Left ventricle myocardium inferior (tissue), 1 donor: ENCODE results near the gene ACO2. TPM values are rescaled to one million over a fixed set of nuclear protein-coding genes. Genes with fewer than 3 reads are reported as not detected.
"Not testable (repeated sequence)": the region's sequence is repeated elsewhere in the genome, so short reads cannot be mapped to it uniquely, and the experiment has no call there.

Source experiments
- DNase-seq: peaks from one replicate; pipeline ENCODE4 v3.0.0-alpha.2; 2020
- H3K27ac ChIP-seq: fragments of 200-600 bp; replicated peaks from 2 replicates; pipeline ENCODE4 v1.8.0; 2021
- H3K27me3 ChIP-seq: fragments of 200-600 bp; 2 replicates; pipeline ENCODE4 v1.8.0; 2021; ENCODE audit warnings: low read depth
- H3K36me3 ChIP-seq: fragments of 200-600 bp; 2 replicates; pipeline ENCODE4 v1.8.0; 2021
- H3K4me1 ChIP-seq: fragments of 200-600 bp; 2 replicates; pipeline ENCODE4 v1.8.0; 2021
- H3K4me3 ChIP-seq: fragments of 200-600 bp; 2 replicates; pipeline ENCODE4 v1.8.0; 2021; ENCODE audit warnings: mild to moderate bottlenecking, moderate library complexity
- H3K9me3 ChIP-seq: fragments of 200-600 bp; replicated peaks from 2 replicates; pipeline ENCODE4 v1.8.0; 2021
- CTCF ChIP-seq: fragments of 200-600 bp; IDR thresholded peaks from 2 replicates; pipeline ENCODE4 v1.8.0; 2021; ENCODE audit warnings: antibody characterized with exemption, mild to moderate bottlenecking, borderline replicate concordance
- intact Hi-C: fragments of 100-400 bp; cut with micrococcal nuclease; formaldehyde crosslinking; loops from one replicate; pipeline ENCODE4 v1.11.0; 2022
- total RNA-seq: library from RNA; stranded (reverse); fragmentation: NEBNext Ultra II Directional; extraction: Animal tissue kit (Norgen Biotek cat#: 25700); gene quantifications from one replicate; pipeline ENCODE4 v1.2.1, GENCODE V29; 2021
- donor health status: DM: no; HTN: yes; CAD: no; lungs with severe emphysema.

Gene ACO2
- total RNA-seq, 1 donor from 2014 or later: 851 TPM

GRCh38 chr22:41447435-41448188, 21.3 kb upstream of the ACO2 start:
- Histone ChIP-seq H3K27ac (peak overlapping the region; percentile 100), H3K4me1 (peaks cover 60% of the 10 kb centered on the region), H3K9me3 (no peaks in the 10 kb centered on the region), H3K36me3 (peaks cover 20% of the 10 kb centered on the region), H3K4me3 (peak overlapping the region; percentile 100), H3K27me3 (no peaks in the 10 kb centered on the region)
- DNase-seq: peak; percentile 67
- intact Hi-C loops: no loop called here
- TF ChIP-seq CTCF: no peak

- Histone ChIP-seq H3K27me3 (no peaks in the 10 kb centered on the region), H3K4me1 (peaks cover 53% of the 10 kb centered on the region), H3K36me3 (peaks cover 13% of the 10 kb centered on the region), H3K4me3 (peak overlapping the region; percentile 100), H3K27ac (peak overlapping the region; percentile 100), H3K9me3 (no peaks in the 10 kb centered on the region)
- intact Hi-C loops: no loop called here
- TF ChIP-seq CTCF: no peak
- DNase-seq: peak; percentile 95
Observed at GRCh38 chr22:41448189-41448808, 20.6 kb upstream of the ACO2 start.

GRCh38 chr22:41458161-41458728, 10.7 kb upstream of the ACO2 start:
- no peaks in the 10 kb centered on the region for H3K9me3 ChIP-seq
- no peak for DNase-seq
- TF ChIP-seq CTCF: no peak
- H3K27me3 ChIP-seq: no peaks in the 10 kb centered on the region
- H3K4me1 ChIP-seq: peaks cover 7% of the 10 kb centered on the region
- H3K27ac ChIP-seq: no peak overlapping the region
- intact Hi-C loops: no loop called here
- peaks cover 48% of the 10 kb centered on the region for H3K36me3 ChIP-seq
- H3K4me3 ChIP-seq: no peak overlapping the region

GRCh38 chr22:41459431-41459830, 9.5 kb upstream of the ACO2 start:
- H3K4me1 ChIP-seq: peaks cover 7% of the 10 kb centered on the region
- DNase-seq: no peak
- TF ChIP-seq CTCF: no peak
- H3K27ac ChIP-seq: peak overlapping the region; percentile 22
- no peaks in the 10 kb centered on the region for H3K9me3 ChIP-seq
- intact Hi-C loops: no loop called here
- peaks cover 58% of the 10 kb centered on the region for H3K36me3 ChIP-seq
- H3K4me3 ChIP-seq: no peak overlapping the region
- H3K27me3 ChIP-seq: no peaks in the 10 kb centered on the region

GRCh38 chr22:41460071-41460470, 8.8 kb upstream of the ACO2 start:
- H3K4me1 ChIP-seq, H3K4me3 ChIP-seq, H3K9me3 ChIP-seq, H3K27ac ChIP-seq, H3K27me3 ChIP-seq, intact Hi-C loops: not testable (repeated sequence)
- H3K36me3 ChIP-seq: peaks cover 65% of the 10 kb centered on the region
- DNase-seq: peak; percentile 71

- no peak for TF ChIP-seq CTCF
- Histone ChIP-seq H3K9me3 (no peaks in the 10 kb centered on the region), H3K27me3 (no peaks in the 10 kb centered on the region), H3K36me3 (peaks cover 83% of the 10 kb centered on the region), H3K27ac (no peak overlapping the region), H3K4me1 (peaks cover 15% of the 10 kb centered on the region), H3K4me3 (no peak overlapping the region)
- no peak for DNase-seq
- intact Hi-C loops: no loop called here
Observed at GRCh38 chr22:41461901-41462300, 7.0 kb upstream of the ACO2 start.
